Esophagus squamous epithelium (tissue), 4 donors: ENCODE data around the gene SCN4B.

Experiments used
- CTCF ChIP-seq, 6 experiments: fragments of 450-650 bp in 4 of 6; fragments of 200-600 bp in 2 of 6; sonication (generic) in 2 of 6; IDR thresholded peaks; one replicate each; pipeline ENCODE4 v1.5.1; 2016 to 2019; ENCODE audit warnings: antibody characterized with exemption in 6 of 6, mild to moderate bottlenecking in 4 of 6, moderate library complexity in 4 of 6
- POLR2A ChIP-seq, 4 donors: fragments of 450-650 bp; IDR thresholded peaks; one replicate each; pipeline ENCODE4 v1.6.1; 2017; ENCODE audit warnings: antibody characterized with exemption in 4 of 4, mild to moderate bottlenecking in 4 of 4, moderate library complexity in 3 of 4

- TF ChIP-seq CTCF (IDR thresholded peaks at IDR 0.05): no peak
- TF ChIP-seq POLR2A (IDR thresholded peaks at IDR 0.05): no peak
These were observed 24.3 kb downstream of the SCN4B start for GRCh38 chr11:118128310-118128709.
